NCI-H1417 (cell line): ENCODE results near the gene TNC.
"Not testable (repeated sequence)": the region's sequence is repeated elsewhere in the genome, so short reads cannot be mapped to it uniquely, and the experiment has no call there.

ENCODE experiments used
- DNase-seq, 3 experiments: peaks; one replicate each; lab custom pipeline; 2025; lab: John Stamatoyannopoulos, UW

TNC gene

DNA sequence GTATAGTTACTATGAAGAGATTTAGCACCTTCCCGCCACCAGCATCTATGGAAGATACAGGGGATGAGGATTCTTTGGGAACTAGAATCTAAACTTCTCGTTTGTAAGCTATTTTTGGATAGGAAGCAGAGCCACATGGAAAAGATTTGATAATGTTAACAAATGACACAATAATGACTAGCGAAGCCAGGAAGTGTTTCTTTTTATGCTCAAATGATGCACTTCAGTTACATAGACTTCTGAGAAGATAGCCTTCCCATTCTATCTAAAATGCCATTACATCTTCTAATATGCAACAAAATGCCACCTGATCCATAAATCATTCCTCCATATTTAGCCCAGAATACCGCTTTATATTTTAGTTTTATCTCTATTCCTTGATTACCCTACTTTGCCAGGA, 17.0 kb upstream of the TNC start:
- DNase-seq = no peak

DNA sequence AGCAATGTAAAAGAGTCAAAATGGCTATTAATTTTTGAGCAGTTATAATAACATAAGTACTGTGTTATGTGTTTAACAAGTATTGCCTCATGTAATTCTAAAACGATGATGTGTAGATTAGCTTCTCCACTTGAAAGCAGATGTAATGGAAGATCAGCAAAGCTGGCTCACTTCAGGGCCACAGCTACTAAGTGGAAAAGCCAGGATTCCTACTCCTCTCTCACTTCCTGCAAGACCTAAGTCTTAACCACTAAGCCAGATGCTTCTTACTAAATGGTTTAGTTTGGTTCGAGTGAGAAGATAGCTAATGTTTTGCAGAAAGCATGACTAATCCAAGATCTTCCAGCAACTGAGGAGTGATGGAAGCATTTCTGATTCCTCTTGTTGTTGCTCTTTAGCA, 15.7 kb upstream of the TNC start:
- no peak for DNase-seq

DNA sequence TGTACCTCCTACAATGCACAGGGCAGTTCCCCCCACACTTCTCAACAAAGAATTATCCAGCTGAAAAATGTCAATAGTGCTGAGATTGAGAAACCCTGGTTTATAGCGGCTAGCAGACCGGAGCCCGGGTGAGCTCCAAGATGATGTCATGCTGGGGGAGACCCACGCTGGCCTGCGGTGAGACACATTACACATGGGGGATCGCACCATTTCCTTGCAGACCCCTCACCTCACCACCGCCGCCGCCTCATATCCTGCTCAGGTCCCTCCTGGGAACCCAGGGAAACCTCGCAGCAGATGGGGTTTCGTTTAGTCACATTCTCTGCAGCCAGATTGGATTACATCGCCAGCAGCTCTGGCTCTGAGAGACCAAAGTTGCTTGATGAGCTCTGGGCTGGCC, 14.7 kb upstream of the TNC start:
- no peak for DNase-seq

DNA sequence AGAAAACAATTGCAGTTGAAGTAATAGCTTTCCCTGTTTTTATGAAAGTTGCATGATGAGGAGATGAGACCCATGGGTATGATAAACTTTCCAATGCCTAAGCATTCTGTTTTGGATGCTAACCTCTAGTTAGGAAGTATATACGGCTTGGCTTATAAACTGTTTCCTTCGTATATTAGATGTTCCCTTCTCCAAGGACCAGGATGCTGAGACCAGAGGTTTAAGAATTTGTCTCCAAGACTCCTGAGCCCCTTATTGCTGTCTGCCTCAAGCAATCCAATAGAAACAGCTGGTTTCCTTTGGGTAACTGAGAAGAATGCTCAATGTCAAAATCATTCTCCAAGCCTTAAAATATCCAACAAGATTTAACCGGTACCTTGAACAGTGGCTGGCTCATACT, 12.2 kb upstream of the TNC start:
- no peak for DNase-seq

DNA sequence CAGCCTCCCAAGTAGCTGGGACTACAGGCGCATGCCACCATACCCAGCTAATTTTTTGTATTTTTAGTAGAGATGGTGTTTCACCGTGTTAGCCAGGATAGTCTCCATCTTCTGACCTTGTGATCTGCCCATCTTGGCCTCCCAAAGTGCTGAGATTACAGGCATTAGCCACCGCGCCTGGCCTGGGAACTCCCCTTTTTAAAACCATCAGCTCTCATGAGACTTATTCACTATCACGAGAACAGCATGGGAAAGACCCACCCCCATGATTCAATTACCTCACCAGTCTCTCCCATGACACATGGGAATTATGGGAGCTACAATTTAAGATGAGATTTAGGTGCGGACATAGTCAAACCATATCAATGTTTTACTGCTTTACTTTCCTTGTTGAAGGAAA, 10.8 kb upstream of the TNC start:
- DNase-seq = not testable (repeated sequence)

DNA sequence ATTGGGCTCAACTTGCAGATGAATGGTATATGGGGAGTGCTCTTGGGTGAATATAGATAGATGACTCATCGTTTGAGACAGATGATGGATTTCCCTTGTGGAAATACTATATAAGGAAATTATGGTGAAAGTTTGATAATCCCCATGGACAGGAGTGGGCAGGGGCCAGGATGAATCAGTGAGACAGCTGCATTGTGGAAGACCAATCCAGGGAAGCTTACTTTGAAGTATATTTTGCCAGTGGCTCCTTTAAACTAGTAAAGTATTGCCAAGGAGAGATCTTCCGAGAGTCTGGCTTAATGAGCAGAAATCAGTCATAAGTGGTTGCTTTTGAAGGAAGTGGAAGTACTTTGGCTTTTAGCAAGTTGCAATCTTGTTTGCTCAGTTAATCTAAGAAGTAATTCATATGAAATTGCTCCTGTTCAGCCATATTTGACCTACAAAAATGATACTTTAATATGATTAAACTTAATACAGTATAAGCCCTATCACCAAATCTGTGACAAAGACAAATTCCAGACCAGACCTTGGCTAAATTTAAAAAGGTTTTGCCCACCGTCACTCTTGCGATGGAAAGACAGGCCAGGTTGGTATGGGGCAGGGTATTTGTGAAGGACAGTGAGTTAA, 9.3 kb upstream of the TNC start:
- no peak for DNase-seq

DNA sequence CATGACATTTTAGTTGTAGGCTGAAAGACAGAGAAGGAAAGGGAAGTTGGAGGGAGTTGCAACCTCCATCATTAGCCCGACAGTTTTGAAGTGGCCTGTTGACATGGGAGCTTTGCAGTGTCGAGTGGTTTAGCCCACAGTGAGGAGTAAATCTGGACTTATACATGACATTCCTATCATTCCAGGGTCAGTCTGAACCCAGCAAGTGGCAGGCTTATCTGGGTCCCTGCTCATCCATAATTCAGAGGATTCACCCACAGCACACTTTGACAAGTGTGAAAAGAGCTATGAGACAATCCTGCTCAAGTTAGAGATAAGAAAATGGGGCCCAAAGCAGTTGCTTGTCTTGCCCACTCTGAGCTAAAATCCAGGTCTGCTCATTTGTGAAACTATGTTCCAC, 8.4 kb upstream of the TNC start:
- DNase-seq = no peak

DNA sequence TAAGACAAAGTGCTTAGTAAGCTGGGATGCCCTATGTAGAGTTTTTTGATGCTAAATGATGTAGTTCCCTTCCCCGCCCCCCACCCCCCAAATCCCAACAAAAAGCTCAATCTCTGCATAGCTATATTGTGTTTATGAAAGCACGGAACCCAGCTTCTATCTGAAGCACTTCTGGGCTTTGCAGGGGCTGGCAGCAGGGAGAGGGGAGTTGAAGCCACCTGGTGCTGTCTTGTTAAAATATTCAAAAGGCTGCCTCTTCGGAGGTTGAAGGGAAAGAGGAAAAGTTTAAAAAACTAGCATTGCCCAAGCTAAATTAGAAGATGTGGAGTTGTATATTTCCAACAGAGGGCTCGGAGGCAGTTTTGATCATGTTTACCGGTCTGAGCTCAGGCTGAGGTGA, 5.0 kb upstream of the TNC start:
- no peak for DNase-seq

DNA sequence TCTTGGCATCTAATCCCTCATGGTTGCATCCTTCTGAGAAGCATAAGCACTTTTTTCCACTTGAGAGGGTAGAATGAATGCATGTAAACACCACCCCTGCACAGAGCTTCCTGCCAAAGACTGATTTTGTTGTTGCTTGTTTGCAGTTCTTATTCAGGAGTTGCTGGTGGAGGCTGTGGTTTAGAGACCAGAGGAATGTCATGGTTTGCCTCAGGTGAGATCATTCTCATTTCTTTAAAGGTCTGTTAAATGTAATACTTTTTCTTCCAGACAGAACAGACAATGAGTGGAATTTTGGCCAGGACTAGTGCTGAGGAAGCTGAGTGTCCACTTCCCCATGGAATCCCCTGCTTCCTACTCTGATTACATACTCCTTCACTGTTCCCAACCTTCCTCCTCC, 3.2 kb upstream of the TNC start:
- no peak for DNase-seq

DNA sequence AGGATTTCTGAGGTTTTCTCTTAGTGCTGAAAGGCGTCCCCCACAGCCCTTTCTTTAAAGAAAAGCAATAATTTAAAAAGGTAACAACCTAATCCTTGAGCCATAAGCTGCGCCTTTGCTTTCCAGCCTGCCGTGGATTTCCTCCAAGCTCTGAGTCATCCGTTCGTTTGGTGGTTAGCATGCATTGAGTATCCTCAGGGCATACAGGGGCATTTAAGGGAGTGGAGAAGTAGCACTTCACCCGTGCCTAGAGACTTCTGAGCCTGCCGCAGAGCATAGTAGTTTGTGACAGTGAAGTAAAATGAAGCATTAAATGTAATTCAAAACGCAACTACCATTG, 892 bp upstream of the TNC start:
- peak; percentile 45 to 86 (median 72) for DNase-seq

DNA sequence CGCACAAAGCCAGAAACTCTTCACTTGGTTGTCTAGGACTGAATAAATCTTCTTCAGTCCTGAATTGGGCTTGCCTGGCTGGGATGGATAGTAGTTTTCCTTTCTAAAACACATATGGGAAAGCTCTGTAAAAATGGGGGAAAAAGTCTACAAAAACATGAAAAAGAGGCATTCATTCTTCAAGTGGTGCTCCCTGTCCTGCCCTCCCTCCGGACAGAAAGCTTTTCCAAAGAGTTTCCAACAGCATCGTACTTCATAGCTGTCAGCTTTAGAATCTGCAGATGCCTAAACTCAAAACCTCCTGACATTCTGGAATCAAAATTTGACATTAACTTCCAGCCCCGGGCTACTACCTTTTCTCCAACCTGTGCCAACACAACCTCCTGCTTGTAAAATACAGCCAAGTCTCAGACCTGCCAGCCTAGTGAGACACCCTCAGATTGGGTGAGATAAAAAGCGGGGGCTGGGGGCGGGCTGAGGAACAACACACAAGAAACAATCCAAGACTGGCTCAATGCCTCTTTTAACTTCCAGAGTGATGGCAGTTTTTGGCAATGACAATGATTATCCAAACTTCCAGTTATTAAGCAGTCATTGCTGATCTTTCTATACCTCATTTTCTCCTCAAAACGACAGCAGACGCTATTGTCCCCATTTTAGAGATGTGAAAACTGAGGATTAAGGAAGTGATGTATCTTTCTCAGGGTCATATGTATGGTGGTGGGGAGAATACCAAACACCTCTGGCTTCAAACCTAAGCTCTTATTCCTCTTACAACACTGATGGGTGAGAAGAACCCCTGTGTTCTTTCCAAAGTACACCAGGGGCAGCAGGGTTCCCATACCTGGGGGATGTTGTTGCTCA, 1.3 kb downstream of the TNC start:
- no peak for DNase-seq

DNA sequence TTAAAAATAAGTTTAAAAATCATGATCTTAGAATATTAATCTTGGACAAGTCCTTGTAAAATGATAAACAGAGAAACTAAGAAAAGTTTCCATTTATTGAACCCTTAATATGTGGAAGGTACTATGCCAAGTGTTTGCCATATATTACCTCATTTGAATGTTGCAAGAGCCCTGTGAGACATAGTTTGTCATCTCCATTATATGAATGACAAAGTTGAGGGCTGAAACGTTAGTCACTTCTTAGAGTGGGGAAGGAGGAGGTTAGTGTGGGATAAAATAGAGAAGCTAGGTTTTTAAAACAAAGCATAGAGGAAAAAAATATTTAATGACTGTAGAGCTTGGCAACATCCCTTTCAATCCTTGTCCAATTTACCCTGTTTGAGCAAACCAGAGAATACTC, 2.0 kb downstream of the TNC start:
- no peak for DNase-seq

DNA sequence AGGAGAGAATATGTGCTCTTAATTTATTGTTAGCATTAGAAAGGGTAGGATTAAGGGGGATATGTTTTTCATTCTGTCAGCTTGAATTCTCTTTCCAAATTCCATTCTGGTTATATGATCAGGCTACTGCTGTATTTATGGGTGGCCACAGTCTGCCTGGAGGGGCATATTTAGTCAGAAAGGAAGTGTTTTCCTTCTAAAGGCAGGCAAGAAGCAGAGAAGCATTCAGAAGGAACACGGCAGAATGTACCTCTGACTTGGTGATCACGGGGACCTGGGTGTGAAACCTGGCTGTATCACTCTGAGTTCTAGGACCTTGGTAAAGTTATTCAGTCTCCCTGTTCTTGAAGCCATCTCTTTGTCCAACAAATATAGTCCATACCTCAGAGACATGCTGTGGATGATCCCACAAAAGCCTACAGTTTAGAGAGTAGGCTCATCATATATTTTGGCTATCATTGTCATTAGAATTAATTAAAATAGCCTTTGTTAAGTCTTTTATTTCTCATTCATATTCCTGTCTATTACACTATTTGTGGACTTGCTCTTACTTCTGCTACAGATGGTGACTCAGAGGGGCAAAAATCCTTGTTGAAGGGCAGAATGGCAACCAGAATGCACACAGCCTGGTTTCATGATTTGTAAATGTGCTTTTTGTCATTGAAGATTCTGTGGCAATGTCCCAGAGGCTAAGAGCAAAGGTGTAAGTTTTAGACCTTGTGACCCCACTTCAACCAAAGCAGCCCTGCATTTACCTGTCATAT, 2.7 kb downstream of the TNC start:
- DNase-seq = no peak

DNA sequence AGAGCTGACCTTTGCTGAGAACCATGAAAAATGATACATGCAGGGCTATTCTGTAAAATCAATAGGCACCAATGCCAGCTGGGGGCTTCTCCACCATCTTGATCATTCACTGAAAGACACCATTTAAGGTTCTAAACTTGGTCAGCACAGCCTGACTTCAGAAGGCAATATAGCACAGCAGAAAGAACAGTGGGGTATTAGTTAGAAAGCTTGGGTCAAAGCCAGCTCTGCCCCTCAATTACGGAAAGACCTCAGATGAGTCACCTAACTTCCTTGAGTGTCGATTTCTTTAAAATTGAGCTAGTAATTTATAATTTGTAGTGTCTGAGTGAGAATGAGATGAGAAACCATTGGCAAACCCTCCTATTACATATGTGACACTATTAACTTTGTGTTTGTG, 3.4 kb downstream of the TNC start:
- DNase-seq = no peak

DNA sequence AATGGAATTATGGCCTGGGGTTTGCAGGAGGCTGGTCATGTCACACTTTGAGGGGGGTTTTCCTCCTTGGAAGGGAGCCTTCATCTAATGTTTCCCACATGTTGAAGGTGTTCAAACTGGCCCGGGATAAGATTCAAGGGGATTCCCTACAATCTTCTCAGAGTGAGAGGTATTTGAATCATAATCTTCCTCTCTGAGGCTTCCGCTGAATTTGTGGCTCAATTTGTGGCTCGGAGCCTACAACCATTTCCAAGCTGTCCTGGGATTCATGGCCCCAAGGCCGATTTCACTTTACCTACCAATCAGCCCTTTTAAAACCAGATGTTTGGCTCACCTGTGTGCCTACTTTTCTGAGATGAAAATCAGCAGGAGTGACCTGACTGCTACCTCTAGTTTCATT, 3.9 kb downstream of the TNC start:
- DNase-seq = no peak

DNA sequence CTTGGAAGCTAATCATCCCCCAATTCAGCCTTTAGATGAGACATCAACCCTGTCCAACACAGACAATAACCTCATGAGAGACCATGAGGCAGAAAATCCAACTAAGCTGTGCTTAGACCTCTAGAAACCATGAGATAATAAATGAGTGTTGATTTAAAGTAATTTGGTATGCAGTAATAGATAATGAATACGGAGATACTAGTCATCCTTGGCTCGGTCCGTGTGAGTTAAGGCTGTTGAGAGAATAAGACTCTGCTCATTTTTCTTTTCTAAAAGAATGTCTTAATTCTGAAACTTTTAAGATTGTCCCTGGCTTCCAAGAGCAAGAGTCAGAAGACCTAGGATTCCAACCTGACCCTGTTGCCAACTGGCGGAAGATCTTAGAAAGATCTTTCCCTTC, 6.1 kb downstream of the TNC start:
- DNase-seq = no peak

DNA sequence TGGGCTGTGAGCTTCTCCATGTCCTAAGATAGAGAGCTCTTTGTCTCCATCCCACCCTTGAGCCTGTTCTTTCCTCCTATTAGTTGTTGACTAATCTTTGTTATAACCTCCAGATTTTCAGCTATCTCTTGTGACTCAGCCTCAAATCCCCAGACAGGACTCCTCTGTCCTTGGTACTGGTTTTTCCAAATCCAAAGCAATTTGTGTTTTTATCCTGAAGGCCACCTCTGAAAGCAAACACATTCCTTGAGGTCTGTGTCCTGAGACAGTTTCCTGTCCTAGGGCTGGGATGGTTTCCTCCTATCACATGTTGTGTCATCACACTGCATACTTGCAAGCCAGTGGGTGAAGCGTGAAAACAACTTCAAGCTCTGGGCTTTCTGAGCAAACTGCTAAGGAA, 8.5 kb downstream of the TNC start:
- DNase-seq = no peak

DNA sequence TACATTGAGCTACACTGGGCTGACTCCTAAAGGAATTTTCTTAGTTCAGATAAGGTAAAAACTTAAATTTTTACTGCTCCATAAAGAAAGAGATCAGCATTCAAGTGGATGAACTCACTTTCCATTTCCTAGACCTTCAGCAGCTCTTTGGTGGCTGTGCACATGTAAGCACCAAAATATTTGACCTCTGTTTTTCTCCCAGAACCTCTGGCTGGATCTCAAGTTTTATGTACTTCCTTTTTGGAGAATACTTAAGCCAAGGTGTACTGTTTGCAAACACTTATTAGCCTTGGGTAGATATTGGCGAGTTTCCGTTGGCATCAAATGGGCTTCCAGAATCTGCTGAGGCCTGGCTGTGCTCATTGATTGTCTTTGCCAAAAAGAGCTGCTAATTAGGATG, 10.3 kb downstream of the TNC start:
- no peak for DNase-seq

DNA sequence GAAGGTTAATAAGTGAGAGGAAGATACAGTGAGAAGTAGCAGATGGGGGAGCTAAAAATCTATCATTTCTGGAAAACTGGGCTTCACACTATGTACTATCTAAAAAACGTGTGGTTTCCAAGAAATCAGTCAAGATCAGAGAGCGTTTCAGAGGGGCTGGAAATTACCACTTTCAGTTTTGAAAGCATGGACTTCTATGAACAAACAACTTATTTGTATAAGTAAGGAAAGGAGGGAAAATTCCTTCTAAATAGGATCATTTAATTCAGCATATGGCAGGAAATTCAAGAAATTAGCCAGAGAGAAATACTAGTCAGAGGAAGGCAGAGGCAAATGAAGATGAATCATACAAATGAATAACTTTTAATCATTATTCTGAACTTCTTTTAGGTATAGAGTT, 11.3 kb downstream of the TNC start:
- no peak for DNase-seq

DNA sequence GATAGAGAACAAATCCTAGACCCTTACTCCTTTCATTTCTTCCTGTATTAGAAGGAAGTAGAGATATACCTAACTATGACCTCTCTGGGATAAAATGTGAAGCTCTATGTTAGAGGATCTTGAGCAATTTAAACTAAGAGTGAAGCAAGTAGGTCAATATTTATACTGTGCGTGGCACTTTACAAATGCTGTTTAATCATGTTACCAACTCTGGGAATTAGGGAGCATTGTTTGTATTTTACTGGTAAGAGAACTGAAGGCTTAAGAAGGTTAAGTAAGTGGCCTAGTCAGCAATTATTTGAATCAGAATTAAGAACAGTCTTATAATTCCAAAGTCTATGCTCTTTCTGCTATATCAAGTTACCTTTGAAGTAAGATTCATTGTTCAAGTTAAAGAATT, 12.0 kb downstream of the TNC start:
- no peak for DNase-seq

DNA sequence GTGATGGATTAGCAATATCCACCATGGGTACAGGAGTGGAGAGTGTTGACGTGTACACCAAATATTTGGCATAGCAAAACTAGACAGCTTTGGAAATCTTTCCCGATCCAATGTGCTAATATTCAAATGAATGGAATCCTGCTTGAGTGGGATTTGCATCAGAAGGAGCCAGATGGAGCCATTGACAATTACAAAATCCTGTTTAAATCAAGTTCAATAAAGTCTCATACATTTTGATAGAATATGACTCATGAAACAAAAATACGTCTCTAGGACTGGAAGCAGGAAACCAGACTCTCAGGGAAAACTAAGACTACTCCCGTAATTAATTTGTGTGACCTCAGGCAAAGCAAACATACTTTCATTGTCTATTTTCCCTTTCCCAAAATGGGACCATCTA, 13.0 kb downstream of the TNC start:
- DNase-seq = peak in 1 of 3 experiments; percentile 45

DNA sequence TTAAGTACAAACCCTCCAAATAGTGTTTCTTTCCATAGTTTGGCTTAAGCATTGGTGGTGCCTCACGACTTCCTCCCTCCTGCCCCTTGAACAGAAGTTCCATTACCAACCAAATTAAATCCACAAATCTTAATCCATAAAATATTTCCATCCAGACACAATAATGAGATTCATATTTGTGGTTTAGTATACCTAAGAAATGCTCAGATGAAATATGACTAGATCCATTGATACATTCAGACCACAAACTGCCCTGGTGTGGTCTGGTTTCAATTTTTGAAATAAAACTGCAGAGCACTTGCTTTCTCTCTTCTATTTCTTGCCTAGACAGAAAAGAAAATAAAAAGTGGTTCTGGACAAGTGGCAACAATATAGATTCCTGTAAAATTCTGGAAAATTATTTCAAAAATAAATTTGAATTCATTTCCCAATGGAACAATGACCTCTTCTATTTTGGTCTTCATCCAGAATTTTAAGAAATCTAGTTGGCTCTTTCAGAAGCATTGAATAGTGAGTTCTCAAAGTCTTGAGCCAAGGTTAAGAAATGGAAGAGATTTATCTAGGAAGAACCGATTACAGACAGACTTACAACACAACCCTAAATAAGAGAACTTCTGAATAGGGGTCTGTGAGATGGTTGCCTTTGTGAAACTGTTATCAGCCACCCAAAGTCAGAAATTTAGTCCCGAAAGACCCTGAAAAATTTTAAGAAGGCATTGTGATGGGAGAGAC, 14.0 kb downstream of the TNC start:
- no peak for DNase-seq

DNA sequence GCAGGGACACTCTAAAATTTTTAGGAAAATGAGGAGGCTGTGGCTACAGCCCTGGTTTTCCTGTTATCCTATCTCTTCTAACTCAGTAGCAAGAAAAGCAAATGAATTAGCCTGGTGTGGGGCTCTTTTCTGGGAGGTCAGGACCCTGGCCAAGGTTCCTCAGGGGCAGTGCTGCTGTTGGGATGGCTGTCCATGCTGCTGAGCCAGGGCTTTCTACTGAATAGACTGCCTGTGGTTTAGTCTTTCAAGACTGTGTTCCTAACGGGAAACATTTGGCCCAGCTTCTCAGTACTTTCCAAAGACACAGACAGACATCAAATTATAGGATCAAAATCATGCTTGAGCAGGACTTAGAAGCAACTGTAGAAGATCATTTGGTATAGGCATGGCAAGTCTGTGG, 18.1 kb downstream of the TNC start:
- no peak for DNase-seq
